GM12891 (cell line): ENCODE results near the gene PNPLA5.

Experiments
- PAX5 ChIP-seq: IDR thresholded peaks from 2 replicates; pipeline ENCODE4 v1.6.1; 2011; ENCODE audit warnings: low read length, moderate library complexity, mild to moderate bottlenecking; ENCODE audit not compliant: insufficient read depth, severe bottlenecking
- POLR2A ChIP-seq: IDR thresholded peaks from 2 replicates; pipeline ENCODE4 v1.6.1; 2011; ENCODE audit warnings: low read depth, low read length, control low read depth
- POLR2AphosphoS5 ChIP-seq: IDR thresholded peaks from 2 replicates; pipeline ENCODE4 v1.6.1; 2011; ENCODE audit warnings: low read depth, low read length, control low read depth
- SPI1 ChIP-seq: IDR thresholded peaks from 2 replicates; pipeline ENCODE4 v1.6.1; 2011; ENCODE audit warnings: low read depth, low read length, control low read depth
- TAF1 ChIP-seq: IDR thresholded peaks from 2 replicates; pipeline ENCODE4 v1.6.1; 2011; ENCODE audit warnings: low read depth, low read length, control low read depth

DNA sequence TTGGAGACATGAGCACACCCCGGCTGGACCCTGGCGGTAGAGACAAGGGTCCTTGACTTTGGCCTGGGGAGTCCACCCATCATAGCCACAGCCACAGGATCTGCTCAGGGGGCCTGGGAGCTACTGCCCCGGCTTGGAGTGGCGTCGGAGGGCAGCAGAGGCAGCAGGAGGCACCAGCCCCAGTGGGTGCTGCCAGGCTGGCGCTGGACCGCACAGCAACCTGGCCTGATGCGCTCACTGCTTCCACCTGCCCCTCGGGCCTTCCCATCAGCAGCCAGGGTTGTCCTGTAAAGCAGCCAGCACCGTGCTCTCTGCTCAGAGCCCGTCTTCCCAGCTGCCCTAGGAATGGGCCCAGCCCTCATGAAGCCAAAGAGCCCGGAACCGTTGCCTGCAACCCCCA lies 51.4 kb downstream of the PNPLA5 start:
- TF ChIP-seq TAF1 = no peak
- no peak for TF ChIP-seq POLR2AphosphoS5
- no peak for TF ChIP-seq POLR2A
- no peak for TF ChIP-seq SPI1
- TF ChIP-seq PAX5 = no peak
